BLaER1 (cell line): ENCODE results near the gene CBL.

Experiments
- H3K27ac ChIP-seq: shearing (Covaris generic); formaldehyde crosslinking; 2 replicates; pipeline ENCODE4 v1.8.1; 2022
- H3K27me3 ChIP-seq: shearing (Covaris generic); formaldehyde crosslinking; 2 replicates; pipeline ENCODE4 v1.8.1; 2022
- H3K36me3 ChIP-seq: shearing (Covaris generic); formaldehyde crosslinking; 2 replicates; pipeline ENCODE4 v1.8.1; 2022
- H3K4me1 ChIP-seq: shearing (Covaris generic); formaldehyde crosslinking; 2 replicates; pipeline ENCODE4 v1.8.1; 2022
- H3K4me2 ChIP-seq: shearing (Covaris generic); formaldehyde crosslinking; 2 replicates; pipeline ENCODE4 v1.8.1; 2022
- H3K4me3 ChIP-seq: shearing (Covaris generic); formaldehyde crosslinking; 2 replicates; pipeline ENCODE4 v1.8.1; 2022
- H3K9ac ChIP-seq: shearing (Covaris generic); formaldehyde crosslinking; 2 replicates; pipeline ENCODE4 v1.8.1; 2022
- H3K9me3 ChIP-seq: shearing (Covaris generic); formaldehyde crosslinking; 2 replicates; pipeline ENCODE4 v1.8.1; 2022
- H4K20me1 ChIP-seq: shearing (Covaris generic); formaldehyde crosslinking; 2 replicates; pipeline ENCODE4 v1.8.1; 2022
- Cebpa-rat ChIP-seq: shearing (Covaris generic); IDR thresholded peaks from 2 replicates; pipeline ENCODE4 v1.8.1; 2022

CBL gene

GRCh38 chr11:119284344-119285157, 78.4 kb downstream of the CBL start:
- Histone ChIP-seq H3K27me3 (no peaks in the 10 kb centered on the region), H3K36me3 (peaks cover 71% of the 10 kb centered on the region), H3K4me1 (no peaks in the 10 kb centered on the region), H3K4me2 (no peak overlapping the region), H3K27ac (no peak overlapping the region), H3K4me3 (no peak overlapping the region), H3K9ac (no peak overlapping the region), H3K9me3 (0 out of 2 replicates have a peak, but pooled peaks cover under 1% of the 10 kb centered on the region), H4K20me1 (no peaks in the 10 kb centered on the region; the same call in 1 of the 2 replicates)
- TF ChIP-seq Cebpa-rat: no peak

DNA sequence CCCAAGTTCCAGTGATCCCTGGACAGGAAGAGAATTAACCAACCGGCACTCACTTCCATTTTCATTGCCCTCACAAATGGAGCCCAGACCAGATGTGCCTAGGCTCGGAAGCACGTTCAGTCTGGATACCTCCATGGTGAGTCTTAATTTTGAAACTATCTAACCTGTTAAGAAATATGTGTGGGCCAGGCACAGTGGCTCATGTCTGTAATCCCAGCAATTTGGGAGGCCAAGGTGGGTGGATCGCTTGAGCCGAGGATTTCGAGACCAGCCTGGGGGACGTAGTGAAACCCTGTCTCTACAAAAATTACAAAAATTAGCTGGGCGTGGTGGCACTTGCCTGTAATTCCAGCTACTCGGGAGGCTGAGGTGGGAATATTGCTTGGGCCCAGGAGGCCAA, 79.3 kb downstream of the CBL start:
- H3K4me3 ChIP-seq: no peak overlapping the region
- peaks cover 74% of the 10 kb centered on the region for H3K36me3 ChIP-seq
- H4K20me1 ChIP-seq: no peaks in the 10 kb centered on the region; the same call in 1 of the 2 replicates
- H3K9ac ChIP-seq: no peak overlapping the region
- no peaks in the 10 kb centered on the region for H3K4me1 ChIP-seq
- H3K4me2 ChIP-seq: no peak overlapping the region
- H3K9me3 ChIP-seq: peaks cover 8% of the 10 kb centered on the region
- H3K27me3 ChIP-seq: no peaks in the 10 kb centered on the region
- H3K27ac ChIP-seq: no peak overlapping the region
- no peak for TF ChIP-seq Cebpa-rat

DNA sequence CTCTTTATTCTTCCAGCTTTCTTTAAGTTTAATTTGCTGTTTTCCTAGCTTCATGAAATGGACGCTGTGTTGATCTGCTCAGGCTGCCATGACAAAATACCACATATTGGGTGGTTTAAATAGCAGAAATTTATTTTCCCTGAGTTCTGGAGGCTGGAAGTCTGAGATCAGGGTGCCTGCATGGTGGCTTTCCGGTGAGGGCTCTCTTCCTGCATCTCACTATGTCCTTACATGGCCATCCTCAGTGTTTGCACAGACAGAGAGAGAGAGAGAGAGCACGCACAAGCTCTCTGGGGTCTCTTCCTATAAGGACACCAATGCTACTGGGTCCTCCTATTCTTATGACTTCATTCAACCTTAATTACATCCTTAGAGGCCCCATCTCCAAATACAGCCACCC, 82.1 kb downstream of the CBL start:
- peaks cover 75% of the 10 kb centered on the region for H3K36me3 ChIP-seq

GRCh38 chr11:119290894-119291497, 84.9 kb downstream of the CBL start:
- H3K9me3 ChIP-seq: peaks cover 18% of the 10 kb centered on the region
- no peak overlapping the region for H3K4me2 ChIP-seq
- H3K27ac ChIP-seq: no peak overlapping the region
- H3K36me3 ChIP-seq: peaks cover 80% of the 10 kb centered on the region
- no peak overlapping the region for H3K4me3 ChIP-seq
- no peaks in the 10 kb centered on the region for H3K27me3 ChIP-seq
- H3K4me1 ChIP-seq: no peaks in the 10 kb centered on the region
- H4K20me1 ChIP-seq: 0 out of 2 replicates have a peak, but pooled peaks cover 7% of the 10 kb centered on the region
- TF ChIP-seq Cebpa-rat: no peak
- H3K9ac ChIP-seq: no peak overlapping the region

More for the DNA sequence above, 82.1 kb downstream of the CBL start:
- H4K20me1 ChIP-seq: no peaks in the 10 kb centered on the region; the same call in 1 of the 2 replicates
- TF ChIP-seq Cebpa-rat: no peak
- H3K4me1 ChIP-seq: no peaks in the 10 kb centered on the region
- H3K4me2 ChIP-seq: no peak overlapping the region
- peaks cover 18% of the 10 kb centered on the region for H3K9me3 ChIP-seq
- H3K27ac ChIP-seq: no peak overlapping the region
- no peak overlapping the region for H3K9ac ChIP-seq
- H3K4me3 ChIP-seq: no peak overlapping the region
- no peaks in the 10 kb centered on the region for H3K27me3 ChIP-seq

DNA sequence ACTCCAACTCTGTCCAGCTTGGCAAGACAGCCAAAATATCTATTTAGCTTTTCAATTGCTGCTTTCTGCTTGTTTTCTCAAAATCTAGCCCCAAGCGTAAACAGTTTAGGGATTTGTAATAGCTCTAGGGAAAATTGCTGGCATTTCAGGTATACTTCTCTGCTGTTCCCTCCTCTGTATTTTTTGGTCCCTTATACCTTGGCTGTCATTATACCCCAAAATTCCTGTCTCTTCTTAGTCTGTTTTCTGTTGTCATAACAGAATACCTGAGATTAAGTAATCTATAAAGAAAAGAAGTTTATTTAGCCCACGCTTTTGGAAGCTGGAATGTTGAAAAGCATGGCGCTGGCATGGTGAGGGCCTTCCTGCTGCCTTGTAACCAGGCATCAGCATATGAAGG, 87.3 kb downstream of the CBL start:
- H3K4me2 ChIP-seq: no peak overlapping the region
- no peak overlapping the region for H3K27ac ChIP-seq
- H3K36me3 ChIP-seq: peaks cover 80% of the 10 kb centered on the region
- H4K20me1 ChIP-seq: 0 out of 2 replicates have a peak, but pooled peaks cover 7% of the 10 kb centered on the region
- TF ChIP-seq Cebpa-rat: no peak
- no peak overlapping the region for H3K4me3 ChIP-seq
- no peaks in the 10 kb centered on the region for H3K4me1 ChIP-seq
- no peaks in the 10 kb centered on the region for H3K27me3 ChIP-seq
- H3K9ac ChIP-seq: no peak overlapping the region
- peaks cover 18% of the 10 kb centered on the region for H3K9me3 ChIP-seq

- Histone ChIP-seq H3K27me3 (no peaks in the 10 kb centered on the region), H3K4me1 (no peaks in the 10 kb centered on the region), H3K4me2 (no peak overlapping the region), H3K9me3 (peaks cover 12% of the 10 kb centered on the region), H3K27ac (no peak overlapping the region), H4K20me1 (0 out of 2 replicates have a peak, but pooled peaks cover 7% of the 10 kb centered on the region), H3K4me3 (no peak overlapping the region), H3K9ac (no peak overlapping the region), H3K36me3 (peaks cover 83% of the 10 kb centered on the region)
- no peak for TF ChIP-seq Cebpa-rat
Observed at GRCh38 chr11:119295178-119295577, 89.0 kb downstream of the CBL start.

DNA sequence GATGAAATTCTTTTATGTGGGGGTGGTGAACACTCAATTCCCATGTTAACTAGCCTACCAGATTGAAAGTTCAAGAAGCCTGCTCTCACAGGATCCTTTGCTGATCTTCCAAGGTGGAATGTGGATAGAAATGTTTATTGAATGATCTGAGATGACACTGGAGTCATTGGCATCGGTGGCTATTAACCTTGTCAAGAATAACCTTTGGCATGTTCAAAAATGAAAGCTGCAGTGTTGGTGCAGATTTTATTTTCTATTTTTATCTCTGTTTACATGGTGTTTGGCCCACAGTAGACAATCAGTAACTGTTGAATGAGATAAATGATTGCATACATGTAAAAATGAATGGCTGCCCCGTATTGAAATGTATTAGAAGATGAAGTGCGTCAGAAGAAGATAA, 91.8 kb downstream of the CBL start:
- 0 out of 2 replicates have a peak, but pooled peaks cover 7% of the 10 kb centered on the region for H4K20me1 ChIP-seq
- no peak overlapping the region for H3K27ac ChIP-seq
- no peak for TF ChIP-seq Cebpa-rat
- H3K9ac ChIP-seq: no peak overlapping the region
- H3K36me3 ChIP-seq: peaks cover 90% of the 10 kb centered on the region
- H3K4me2 ChIP-seq: no peak overlapping the region
- H3K27me3 ChIP-seq: no peaks in the 10 kb centered on the region
- H3K4me3 ChIP-seq: no peak overlapping the region
- no peaks in the 10 kb centered on the region for H3K4me1 ChIP-seq
- no peaks in the 10 kb centered on the region for H3K9me3 ChIP-seq

DNA sequence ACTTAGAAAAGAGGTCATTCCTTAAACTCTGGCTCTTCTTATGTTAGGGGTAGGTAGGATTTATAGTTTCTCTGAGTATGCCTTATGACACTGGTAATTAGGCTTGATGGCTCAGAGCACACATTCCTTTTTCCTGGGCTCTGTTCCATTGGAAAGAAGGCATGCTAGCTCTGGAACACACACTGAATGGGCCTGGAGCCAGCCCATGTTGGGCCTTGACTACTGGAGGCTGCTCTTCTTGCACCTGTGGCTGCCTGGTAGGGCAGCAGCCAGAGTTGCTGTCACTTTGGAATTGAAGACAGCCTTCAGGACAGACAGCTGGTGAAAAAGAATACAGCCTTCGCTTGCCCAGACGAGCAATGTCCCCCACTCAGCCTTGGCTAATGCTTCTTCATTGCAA, 92.6 kb downstream of the CBL start:
- no peak overlapping the region for H3K4me3 ChIP-seq
- TF ChIP-seq Cebpa-rat: no peak
- H3K27ac ChIP-seq: no peak overlapping the region
- H4K20me1 ChIP-seq: 0 out of 2 replicates have a peak, but pooled peaks cover 7% of the 10 kb centered on the region
- H3K27me3 ChIP-seq: no peaks in the 10 kb centered on the region
- no peak overlapping the region for H3K9ac ChIP-seq
- H3K36me3 ChIP-seq: peaks cover 90% of the 10 kb centered on the region
- H3K4me1 ChIP-seq: no peaks in the 10 kb centered on the region
- H3K4me2 ChIP-seq: no peak overlapping the region
- H3K9me3 ChIP-seq: no peaks in the 10 kb centered on the region

- peaks cover 90% of the 10 kb centered on the region for H3K36me3 ChIP-seq
- H3K4me2 ChIP-seq: no peak overlapping the region
- H3K4me3 ChIP-seq: no peak overlapping the region
- H3K9ac ChIP-seq: no peak overlapping the region
- H3K27ac ChIP-seq: no peak overlapping the region
- no peaks in the 10 kb centered on the region for H3K27me3 ChIP-seq
- H3K4me1 ChIP-seq: no peaks in the 10 kb centered on the region
- TF ChIP-seq Cebpa-rat: no peak
- H4K20me1 ChIP-seq: 0 out of 2 replicates have a peak, but pooled peaks cover 7% of the 10 kb centered on the region
- H3K9me3 ChIP-seq: no peaks in the 10 kb centered on the region
Observed at GRCh38 chr11:119299416-119299815, 93.3 kb downstream of the CBL start.
